Measurements from ENCODE around the gene SFN.
A peak's percentile ranks its signal among the peaks of the same experiment; 100 is the strongest.
"Not testable (repeated sequence)": the region's sequence is repeated elsewhere in the genome, so short reads cannot be mapped to it uniquely, and the experiment has no call there.

The SFN gene

DNA sequence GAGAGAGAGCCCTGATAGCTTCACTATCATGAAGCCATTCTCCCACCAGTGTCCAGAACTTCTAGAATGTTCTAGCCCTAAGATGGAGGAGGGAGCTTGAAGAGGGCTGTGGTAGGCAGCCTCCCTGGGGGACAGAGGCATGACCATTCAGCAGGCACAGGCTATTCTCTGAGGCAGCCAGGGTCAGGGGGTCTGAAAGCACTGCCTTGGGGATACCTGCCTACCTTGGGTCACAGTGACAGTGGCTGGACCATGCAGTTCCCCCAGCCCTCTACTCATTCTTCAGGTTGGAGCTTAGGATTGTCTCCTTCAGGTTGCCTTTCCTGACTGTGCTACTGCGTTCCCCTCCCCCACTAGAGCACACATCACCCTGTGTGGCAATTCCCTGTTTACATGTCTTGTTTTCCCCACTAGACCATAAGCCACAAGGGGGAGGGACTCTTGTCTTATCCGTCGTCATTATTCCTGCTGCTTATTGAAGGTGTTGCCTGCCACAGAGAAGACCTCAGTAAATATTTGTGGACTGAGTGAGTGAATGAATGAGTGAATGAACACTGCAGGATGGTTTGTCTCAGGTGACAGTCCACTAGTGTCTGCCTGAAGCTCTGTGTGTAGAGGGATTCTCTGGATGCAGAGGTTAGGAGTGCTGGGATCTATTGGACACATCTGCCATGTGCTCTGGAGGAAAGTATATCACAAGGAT lies 31.3 kb upstream of the SFN start:
- CTCF ChIA-PET, result interaction anchor here (1.0 to 5.5 kb wide), 11 partner anchors 11 to 233 kb away, joined by 3 to 42 read pairs (median 7); partner anchors contain the start of gene PIGV
- DNase-seq (ENCODE audit: extremely low spot score), result no peak
- POLR2A ChIA-PET, result no interaction called here
- TF ChIP-seq, protein P1, sequence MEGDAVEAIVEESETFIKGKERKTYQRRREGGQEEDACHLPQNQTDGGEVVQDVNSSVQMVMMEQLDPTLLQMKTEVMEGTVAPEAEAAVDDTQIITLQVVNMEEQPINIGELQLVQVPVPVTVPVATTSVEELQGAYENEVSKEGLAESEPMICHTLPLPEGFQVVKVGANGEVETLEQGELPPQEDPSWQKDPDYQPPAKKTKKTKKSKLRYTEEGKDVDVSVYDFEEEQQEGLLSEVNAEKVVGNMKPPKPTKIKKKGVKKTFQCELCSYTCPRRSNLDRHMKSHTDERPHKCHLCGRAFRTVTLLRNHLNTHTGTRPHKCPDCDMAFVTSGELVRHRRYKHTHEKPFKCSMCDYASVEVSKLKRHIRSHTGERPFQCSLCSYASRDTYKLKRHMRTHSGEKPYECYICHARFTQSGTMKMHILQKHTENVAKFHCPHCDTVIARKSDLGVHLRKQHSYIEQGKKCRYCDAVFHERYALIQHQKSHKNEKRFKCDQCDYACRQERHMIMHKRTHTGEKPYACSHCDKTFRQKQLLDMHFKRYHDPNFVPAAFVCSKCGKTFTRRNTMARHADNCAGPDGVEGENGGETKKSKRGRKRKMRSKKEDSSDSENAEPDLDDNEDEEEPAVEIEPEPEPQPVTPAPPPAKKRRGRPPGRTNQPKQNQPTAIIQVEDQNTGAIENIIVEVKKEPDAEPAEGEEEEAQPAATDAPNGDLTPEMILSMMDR (IDR thresholded peaks at IDR 0.05; ENCODE audit: control extremely low read depth, extremely low read depth, low read depth, missing control alignments), result no peak

DNA sequence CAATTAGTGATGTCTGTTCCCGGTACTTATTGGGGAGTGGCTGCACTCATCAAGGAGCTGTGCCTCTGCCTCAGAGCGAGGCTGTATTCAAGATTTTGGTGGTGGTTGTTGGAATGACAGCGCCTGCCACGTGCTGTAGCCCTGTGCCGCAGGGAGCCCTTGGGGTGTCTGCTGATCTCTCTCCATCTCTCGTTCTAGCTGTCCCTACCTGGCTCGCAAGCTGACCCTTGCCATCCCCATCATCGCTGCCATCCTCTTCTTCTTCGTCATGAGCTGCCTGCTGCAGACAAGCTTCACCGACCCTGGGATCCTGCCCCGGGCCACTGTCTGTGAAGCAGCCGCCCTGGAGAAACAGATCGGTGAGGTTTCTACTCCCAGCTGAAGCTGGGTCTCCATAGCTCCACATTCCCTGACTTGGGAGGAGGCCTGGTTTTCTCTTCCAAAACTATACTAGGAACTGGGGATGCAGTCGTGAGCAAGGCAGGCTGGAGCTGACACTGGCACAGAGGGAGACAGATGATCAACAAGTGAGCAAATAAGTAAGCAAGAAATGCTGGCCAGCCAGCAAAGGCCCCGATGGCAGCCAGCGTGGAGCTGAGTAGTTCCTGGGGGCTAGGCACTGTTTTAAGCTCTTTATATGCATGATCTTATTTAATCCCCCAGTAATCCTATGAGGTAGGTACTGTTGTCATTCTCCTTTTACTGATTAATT lies 30.5 kb upstream of the SFN start:
- no peak for DNase-seq (ENCODE audit: extremely low spot score)
- ChIA-PET POLR2A (no interaction called here), CTCF (interaction anchor here (1.2 to 5.5 kb wide), 12 partner anchors 11 to 294 kb away, joined by 3 to 42 read pairs (median 8); partner anchors contain the start of gene PIGV)
- TF ChIP-seq, protein P1 (IDR thresholded peaks at IDR 0.05; ENCODE audit: control extremely low read depth, extremely low read depth, low read depth, missing control alignments), result no peak

DNA sequence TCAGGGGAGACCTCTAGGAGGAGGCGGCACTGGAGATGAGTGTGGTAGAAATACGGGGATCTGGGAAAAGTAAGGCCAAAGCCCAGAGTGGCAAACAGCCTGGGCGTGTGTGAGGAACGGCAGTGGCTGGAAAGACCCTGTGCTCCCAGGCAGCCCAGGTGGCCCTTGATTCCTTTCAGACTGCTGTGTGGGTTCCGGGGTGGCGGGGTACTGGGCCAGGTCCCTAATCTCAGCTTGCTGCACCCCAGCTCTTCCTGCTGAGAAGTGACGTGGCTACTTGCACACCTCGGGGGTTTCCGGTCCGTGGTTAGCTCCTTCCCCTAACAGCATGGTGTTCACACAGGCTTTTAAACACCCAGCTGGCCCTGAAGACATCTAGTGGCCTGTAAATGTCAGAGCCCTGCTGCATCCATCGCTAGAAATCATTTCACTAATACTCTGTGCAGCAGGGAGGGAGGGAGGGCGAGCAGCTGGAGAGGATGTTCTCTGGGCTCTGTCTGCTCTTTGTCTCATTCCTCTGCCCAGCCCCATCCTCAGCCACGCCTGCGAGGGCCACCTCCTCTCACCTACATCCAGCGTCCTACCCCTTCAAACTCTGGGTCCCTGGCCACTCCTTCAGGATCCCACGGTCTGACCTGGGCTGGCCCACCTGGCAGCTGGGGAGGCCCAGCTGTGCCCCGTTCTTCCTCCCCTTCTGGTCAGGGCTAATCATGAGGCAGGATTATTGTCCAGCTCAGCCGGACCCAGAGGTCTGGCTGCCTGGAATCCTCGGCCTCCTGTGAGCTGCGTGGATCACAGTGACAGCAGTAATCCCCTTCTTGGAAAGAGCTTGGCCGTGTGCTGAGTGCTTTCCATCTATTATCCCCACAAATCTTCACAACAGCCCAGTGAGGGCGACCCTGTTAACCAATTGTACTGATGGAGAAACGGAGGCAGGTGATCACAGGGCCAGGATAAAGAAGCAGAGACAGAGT lies 29.2 kb upstream of the SFN start:
- TF ChIP-seq, protein P1 (IDR thresholded peaks at IDR 0.05; ENCODE audit: control extremely low read depth, extremely low read depth, low read depth, missing control alignments), result peak; percentile 47
- peak; percentile 91 for DNase-seq (ENCODE audit: extremely low spot score)
- ChIA-PET CTCF (interaction anchor here (0.6 to 5.5 kb wide), 24 partner anchors 8 to 295 kb away, joined by 3 to 42 read pairs (median 5); partner anchors contain the start of genes PIGV and ZDHHC18), POLR2A (interaction anchor here (1.0 to 1.1 kb wide), 2 partner anchors 22 to 29 kb away, joined by 3 read pairs; no protein-coding TSS in a partner anchor)

DNA sequence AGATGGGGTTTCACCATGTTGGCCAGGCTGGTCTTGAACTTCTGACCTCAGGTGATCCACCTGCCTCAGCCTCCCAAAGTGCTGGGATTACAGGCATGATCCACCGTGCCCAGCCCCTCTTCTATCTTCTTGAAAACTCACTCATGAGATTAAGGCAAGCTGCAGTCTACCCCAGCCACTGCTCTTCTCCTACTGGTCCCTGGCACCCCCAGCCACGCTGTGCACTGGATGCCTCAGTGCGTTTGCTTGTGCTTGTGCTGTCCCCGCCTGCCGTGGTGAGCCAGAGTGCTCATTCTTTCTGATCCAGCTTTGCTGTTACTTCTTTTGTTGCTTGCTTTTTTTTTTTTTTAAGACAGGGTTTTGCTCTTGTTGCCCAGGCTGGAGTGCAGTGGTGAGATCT lies 25.3 kb upstream of the SFN start:
- CTCF ChIA-PET, result interaction anchor here (1.1 to 4.9 kb wide), 13 partner anchors 9 to 236 kb away, joined by 3 to 39 read pairs (median 7); partner anchors contain the start of genes SFN and ZDHHC18
- POLR2A ChIA-PET; DNase-seq (ENCODE audit: extremely low spot score): not testable (repeated sequence)

DNA sequence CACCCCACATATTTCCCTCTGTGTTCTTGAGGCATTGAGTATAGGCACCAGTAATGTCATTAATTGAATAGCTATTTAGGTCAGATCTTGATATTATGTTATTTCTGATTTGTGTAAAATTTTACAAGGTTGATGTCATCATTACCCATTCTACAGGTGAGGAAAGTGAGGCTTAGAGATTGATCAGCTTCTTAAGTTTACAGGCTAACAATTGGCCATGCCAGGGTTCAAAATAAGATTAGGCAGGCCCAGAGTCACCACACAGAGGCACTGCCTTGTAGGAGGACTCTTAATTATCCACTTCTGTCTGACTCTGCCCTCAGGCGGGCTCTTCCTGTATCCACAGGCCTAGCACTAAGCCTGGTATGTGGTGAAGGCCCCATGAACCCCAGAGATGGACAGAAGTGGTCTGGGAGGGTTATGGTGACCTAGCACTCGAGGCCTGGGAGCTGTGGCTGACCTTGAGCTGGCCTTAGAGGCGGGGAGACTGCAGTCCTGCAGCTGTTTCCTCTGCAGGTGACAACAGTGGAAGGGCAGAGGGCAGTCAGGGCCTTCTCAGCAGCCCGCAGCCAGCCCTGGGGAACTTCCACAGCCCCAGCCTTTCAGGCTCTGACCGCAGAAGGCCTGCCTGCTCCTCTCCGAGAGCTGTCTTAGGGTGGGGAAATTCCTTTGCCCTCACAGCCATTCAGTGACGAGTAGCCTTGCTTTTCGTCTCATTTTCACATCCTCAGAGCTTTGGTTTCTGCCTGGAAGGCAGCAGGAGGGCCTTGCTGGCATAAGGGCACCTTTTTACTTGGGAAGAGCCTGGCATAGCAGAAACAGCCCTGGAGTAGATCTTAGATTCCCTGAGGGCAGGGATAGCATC lies 24.2 kb upstream of the SFN start:
- CTCF ChIA-PET, result interaction anchor here (0.7 to 4.9 kb wide), 19 partner anchors 10 to 239 kb away, joined by 3 to 39 read pairs (median 6); partner anchors contain the start of genes SFN and ZDHHC18
- peak; percentile 87 for DNase-seq (ENCODE audit: extremely low spot score)

More for the DNA sequence above, 24.2 kb upstream of the SFN start:
- TF ChIP-seq, protein P1 (IDR thresholded peaks at IDR 0.05; ENCODE audit: control extremely low read depth, extremely low read depth, low read depth, missing control alignments), result no peak
- POLR2A ChIA-PET, result interaction anchor here (0.5 to 1.2 kb wide), 5 partner anchors 9 to 522 kb away, joined by 3 to 10 read pairs (median 3); partner anchors contain the start of gene GPATCH3

Measured in GM10248 (cell line).